A673 (cell line): ENCODE data around the gene CTNNA2. TPM values are rescaled to one million over a fixed set of nuclear protein-coding genes. Genes with fewer than 3 reads are reported as not detected.

Experiments
- BruUV-seq: library from RNA; stranded (reverse); fragments of 400-500 nt; replicated peaks from 2 replicates; lab custom pipeline; 2021; lab: Mats Ljungman, UMichigan
- CTCF ChIA-PET: fragments of 300-600 bp; sonication (Branson Sonifier 250); formaldehyde crosslinking; loops from one replicate; lab custom pipeline; 2022; ENCODE audit warnings: antibody characterized with exemption; lab: Charles Lee
- POLR2A ChIA-PET: fragments of 300-600 bp; sonication (Branson Sonifier 250); formaldehyde crosslinking; loops from one replicate; lab custom pipeline; 2022; ENCODE audit warnings: antibody characterized with exemption; ENCODE audit not compliant: low non-redundant PET; lab: Charles Lee
- DNase-seq: peaks from one replicate; pipeline ENCODE4 v3.0.0-alpha.2; 2015; ENCODE audit warnings: low spot score
- H3K27ac ChIP-seq: fragments of 200-600 bp; sonication (generic); 2 replicates; pipeline ENCODE4 v1.5.1; 2016; ENCODE audit warnings: mixed run types, low read depth, mild to moderate bottlenecking, mixed read lengths, antibody characterized with exemption, low read length; ENCODE audit not compliant: poor library complexity, severe bottlenecking
- H3K27me3 ChIP-seq: fragments of 200-600 bp; sonication (generic); replicated peaks from 2 replicates; pipeline ENCODE4 v1.6.1; 2017; ENCODE audit warnings: mixed run types, low read depth, mild to moderate bottlenecking, mixed read lengths, antibody characterized with exemption, low read length; ENCODE audit not compliant: insufficient read depth, poor library complexity
- H3K36me3 ChIP-seq: fragments of 200-600 bp; sonication (generic); 2 replicates; pipeline ENCODE4 v1.6.1; 2016; ENCODE audit warnings: mixed run types, mild to moderate bottlenecking, mixed read lengths, antibody characterized with exemption, low read length; ENCODE audit not compliant: insufficient read depth, poor library complexity, severe bottlenecking
- H3K4me1 ChIP-seq: fragments of 200-600 bp; sonication (generic); 2 replicates; pipeline ENCODE4 v1.6.1; 2017; ENCODE audit warnings: mixed run types, mild to moderate bottlenecking, mixed read lengths, antibody characterized with exemption, low read length; ENCODE audit not compliant: insufficient read depth, poor library complexity, severe bottlenecking
- H3K4me3 ChIP-seq: fragments of 200-600 bp; sonication (generic); 2 replicates; pipeline ENCODE4 v1.5.1; 2016; ENCODE audit warnings: low read depth, mixed run types, mild to moderate bottlenecking, mixed read lengths, low read length; ENCODE audit not compliant: poor library complexity, severe bottlenecking
- H3K9me3 ChIP-seq: fragments of 200-600 bp; sonication (generic); 2 replicates; pipeline ENCODE4 v1.6.1; 2016; ENCODE audit warnings: mixed run types, low read depth, mild to moderate bottlenecking, mixed read lengths, antibody characterized with exemption, low read length; ENCODE audit not compliant: poor library complexity, severe bottlenecking
- EZH2 ChIP-seq: fragments of 200-600 bp; sonication (generic); IDR thresholded peaks from 2 replicates; pipeline ENCODE4 v1.6.1; 2017; ENCODE audit warnings: borderline replicate concordance, low read depth, mild to moderate bottlenecking, mixed read lengths, antibody characterized with exemption, low read length; ENCODE audit not compliant: poor library complexity, severe bottlenecking
- intact Hi-C: fragments of 100-400 bp; cut with micrococcal nuclease; formaldehyde crosslinking; loops from one replicate; pipeline ENCODE4 v1.10.0; 2022; ENCODE audit not compliant: unreplicated experiment
- total RNA-seq: library from RNA; stranded (reverse); gene quantifications from 2 replicates; pipeline ENCODE4 v1.2.3, GENCODE V29; 2021
- TF ChIP-seq, protein P1 (sequence below): fragments of 300-800, 200-600 bp; sonication (generic); conservative IDR thresholded peaks from 2 replicates; pipeline ENCODE4 v1.5.1; 2017; ENCODE audit warnings: low read depth, mild to moderate bottlenecking, antibody characterized with exemption, low read length, moderate library complexity, mixed read lengths

The CTNNA2 gene
- total RNA-seq, 1 experiment from 2014 or later: not detected

DNA sequence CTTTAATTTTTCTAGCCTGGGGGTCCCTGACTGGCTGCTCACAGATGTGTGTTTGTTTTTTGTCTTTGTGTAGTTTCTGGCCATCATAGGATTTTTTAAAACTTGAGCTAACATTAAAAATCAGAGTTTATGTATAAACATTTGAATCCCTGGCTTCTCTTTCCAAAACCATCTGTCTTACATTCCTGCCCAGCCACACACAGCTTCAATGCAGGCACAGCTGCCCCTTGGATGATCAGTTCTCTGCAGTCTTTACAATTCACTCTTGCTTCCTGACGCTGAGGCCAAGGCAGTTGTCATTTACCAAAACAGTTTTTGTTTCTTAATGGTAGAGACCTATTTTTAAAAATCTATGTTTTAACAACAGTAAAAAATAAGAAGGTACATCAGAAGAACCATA, 960.9 kb downstream of the CTNNA2 start:
- Histone ChIP-seq H3K4me1 (no peaks in the 10 kb centered on the region), H3K9me3 (peaks cover 5% of the 10 kb centered on the region), H3K36me3 (no peaks in the 10 kb centered on the region), H3K4me3 (no peak overlapping the region), H3K27me3 (no peaks in the 10 kb centered on the region), H3K27ac (no peak overlapping the region)
- ChIA-PET POLR2A (no interaction called here), CTCF (no interaction called here)
- no peak for TF ChIP-seq EZH2
- TF ChIP-seq, protein P1, sequence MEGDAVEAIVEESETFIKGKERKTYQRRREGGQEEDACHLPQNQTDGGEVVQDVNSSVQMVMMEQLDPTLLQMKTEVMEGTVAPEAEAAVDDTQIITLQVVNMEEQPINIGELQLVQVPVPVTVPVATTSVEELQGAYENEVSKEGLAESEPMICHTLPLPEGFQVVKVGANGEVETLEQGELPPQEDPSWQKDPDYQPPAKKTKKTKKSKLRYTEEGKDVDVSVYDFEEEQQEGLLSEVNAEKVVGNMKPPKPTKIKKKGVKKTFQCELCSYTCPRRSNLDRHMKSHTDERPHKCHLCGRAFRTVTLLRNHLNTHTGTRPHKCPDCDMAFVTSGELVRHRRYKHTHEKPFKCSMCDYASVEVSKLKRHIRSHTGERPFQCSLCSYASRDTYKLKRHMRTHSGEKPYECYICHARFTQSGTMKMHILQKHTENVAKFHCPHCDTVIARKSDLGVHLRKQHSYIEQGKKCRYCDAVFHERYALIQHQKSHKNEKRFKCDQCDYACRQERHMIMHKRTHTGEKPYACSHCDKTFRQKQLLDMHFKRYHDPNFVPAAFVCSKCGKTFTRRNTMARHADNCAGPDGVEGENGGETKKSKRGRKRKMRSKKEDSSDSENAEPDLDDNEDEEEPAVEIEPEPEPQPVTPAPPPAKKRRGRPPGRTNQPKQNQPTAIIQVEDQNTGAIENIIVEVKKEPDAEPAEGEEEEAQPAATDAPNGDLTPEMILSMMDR: no peak
- no peak for DNase-seq
- no TSS peak for BruUV-seq
- intact Hi-C loops: no loop called here

DNA sequence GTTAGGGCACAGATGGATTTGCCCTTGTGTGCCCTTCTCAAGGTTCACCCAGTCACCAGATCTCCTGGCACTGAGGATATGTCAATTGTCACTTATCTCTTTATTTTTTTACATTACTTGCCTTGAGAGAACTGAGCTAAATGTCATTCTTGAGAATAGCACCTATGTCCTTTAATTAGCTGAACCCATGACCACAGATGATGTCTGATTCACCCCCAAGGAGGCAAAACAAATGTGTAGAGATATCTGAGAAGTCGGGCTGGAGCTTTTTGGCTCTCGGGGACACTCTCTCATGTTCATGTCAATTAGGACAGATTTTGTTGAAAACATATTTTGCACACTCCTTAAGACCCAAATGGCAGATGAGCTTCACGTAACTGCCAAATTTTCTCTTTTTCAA, 963.1 kb downstream of the CTNNA2 start:
- ChIA-PET CTCF (no interaction called here), POLR2A (no interaction called here)
- DNase-seq: no peak
- Histone ChIP-seq H3K4me3 (no peak overlapping the region), H3K27ac (no peak overlapping the region), H3K36me3 (no peaks in the 10 kb centered on the region), H3K9me3 (peaks cover 5% of the 10 kb centered on the region), H3K4me1 (no peaks in the 10 kb centered on the region), H3K27me3 (no peaks in the 10 kb centered on the region)
- intact Hi-C loops: no loop called here
- TF ChIP-seq EZH2: no peak
- TF ChIP-seq, protein P1: no peak
- BruUV-seq: no TSS peak

DNA sequence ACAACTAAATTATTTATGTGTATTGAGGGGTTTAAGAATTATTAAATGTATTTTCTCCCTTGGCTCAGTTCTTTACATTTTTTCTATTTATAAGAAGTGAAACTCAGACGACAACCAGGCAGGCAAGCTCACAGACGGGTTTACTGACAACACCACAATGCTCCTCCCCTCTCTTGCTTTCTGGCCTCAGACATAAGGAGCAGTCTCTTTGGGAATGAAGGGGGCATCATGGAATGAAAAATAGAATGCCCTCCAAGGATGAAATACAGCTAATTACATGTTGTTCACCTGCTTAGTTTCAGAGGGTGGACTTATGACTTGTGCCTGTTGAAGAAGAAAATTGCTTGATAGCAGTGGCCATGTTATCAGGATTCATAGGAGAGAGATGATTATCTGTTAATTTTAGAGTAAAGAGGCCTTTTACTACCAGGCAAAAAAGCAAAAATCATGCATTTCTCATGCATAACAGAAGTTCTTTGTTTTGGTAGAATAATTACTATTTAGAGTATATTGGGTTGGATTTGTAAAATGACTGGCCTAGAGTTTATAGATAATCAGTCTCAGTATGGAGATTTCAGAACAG, 963.8 kb downstream of the CTNNA2 start:
- ChIA-PET CTCF (no interaction called here), POLR2A (no interaction called here)
- intact Hi-C loops: no loop called here
- no peak for TF ChIP-seq EZH2
- TF ChIP-seq, protein P1: no peak
- H3K27me3 ChIP-seq: no peaks in the 10 kb centered on the region
- no peaks in the 10 kb centered on the region for H3K4me1 ChIP-seq
- H3K4me3 ChIP-seq: no peak overlapping the region
- no peak overlapping the region for H3K27ac ChIP-seq
- no peak for DNase-seq
- H3K36me3 ChIP-seq: no peaks in the 10 kb centered on the region
- peaks cover 5% of the 10 kb centered on the region for H3K9me3 ChIP-seq
- no TSS peak for BruUV-seq
